Right lobe of liver (tissue), 4 donors: ENCODE measurements around the gene MED12L.

ENCODE experiments used
- POLR2A ChIP-seq: fragments of 450-650 bp; IDR thresholded peaks from one replicate; pipeline ENCODE4 v1.6.1; 2017; ENCODE audit warnings: antibody characterized with exemption, mild to moderate bottlenecking
- TF ChIP-seq, protein P1 (sequence below), 4 donors: fragments of 200-600 bp in 3 of 4; fragments of 450-650 bp in 1 of 4; IDR thresholded peaks; one replicate each; pipeline versions ENCODE4 v1.5.1 to v1.8.0; 2016 to 2022; ENCODE audit warnings: antibody characterized with exemption in 4 of 4, mild to moderate bottlenecking in 2 of 4
- donor health status: DM: no; HTN: no; CAD: no.
- donor health status: DM: no; HTN: no; CAD: no.
- donor health status: DM: no; HTN: yes; CAD: no.

DNA sequence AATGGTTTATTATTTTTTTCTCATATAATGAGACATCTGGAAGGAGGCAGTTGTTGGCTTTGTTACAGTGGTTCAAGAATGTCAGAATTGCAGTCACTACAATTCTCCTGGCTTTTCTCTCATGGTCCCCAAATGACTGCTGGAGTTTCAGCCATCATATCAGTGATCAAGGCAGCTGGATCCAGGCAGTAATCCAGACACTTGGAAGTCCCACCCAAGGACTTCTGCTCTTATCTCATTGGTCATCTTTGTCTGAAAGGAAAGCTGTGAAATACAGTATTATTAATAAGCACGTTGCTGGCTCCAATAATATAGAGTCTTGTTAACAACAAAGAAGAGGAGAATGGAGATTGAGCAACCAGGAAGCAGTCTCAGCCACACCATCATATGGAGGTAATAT lies 22.9 kb upstream of the MED12L start:
- TF ChIP-seq, protein P1, sequence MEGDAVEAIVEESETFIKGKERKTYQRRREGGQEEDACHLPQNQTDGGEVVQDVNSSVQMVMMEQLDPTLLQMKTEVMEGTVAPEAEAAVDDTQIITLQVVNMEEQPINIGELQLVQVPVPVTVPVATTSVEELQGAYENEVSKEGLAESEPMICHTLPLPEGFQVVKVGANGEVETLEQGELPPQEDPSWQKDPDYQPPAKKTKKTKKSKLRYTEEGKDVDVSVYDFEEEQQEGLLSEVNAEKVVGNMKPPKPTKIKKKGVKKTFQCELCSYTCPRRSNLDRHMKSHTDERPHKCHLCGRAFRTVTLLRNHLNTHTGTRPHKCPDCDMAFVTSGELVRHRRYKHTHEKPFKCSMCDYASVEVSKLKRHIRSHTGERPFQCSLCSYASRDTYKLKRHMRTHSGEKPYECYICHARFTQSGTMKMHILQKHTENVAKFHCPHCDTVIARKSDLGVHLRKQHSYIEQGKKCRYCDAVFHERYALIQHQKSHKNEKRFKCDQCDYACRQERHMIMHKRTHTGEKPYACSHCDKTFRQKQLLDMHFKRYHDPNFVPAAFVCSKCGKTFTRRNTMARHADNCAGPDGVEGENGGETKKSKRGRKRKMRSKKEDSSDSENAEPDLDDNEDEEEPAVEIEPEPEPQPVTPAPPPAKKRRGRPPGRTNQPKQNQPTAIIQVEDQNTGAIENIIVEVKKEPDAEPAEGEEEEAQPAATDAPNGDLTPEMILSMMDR (IDR thresholded peaks at IDR 0.05): no peak
- TF ChIP-seq POLR2A: no peak
